HepG2 (cell line): Measurements from ENCODE around the gene ENPP7. TPM values are rescaled to one million over a fixed set of nuclear protein-coding genes. Genes with fewer than 3 reads are reported as not detected.

Source experiments
- SMYD3 ChIP-seq: sonication (generic); formaldehyde crosslinking; IDR thresholded peaks from 2 replicates; pipeline ENCODE4 v1.8.1; 2023; ENCODE audit warnings: mild to moderate bottlenecking, missing genetic modification reagents
- TBP ChIP-seq: sonication (generic); formaldehyde crosslinking; IDR thresholded peaks from 2 replicates; pipeline ENCODE4 v1.5.0; 2020; ENCODE audit warnings: missing genetic modification reagents
- TRIM22 ChIP-seq: fragments of 450-650 bp; IDR thresholded peaks from 2 replicates; pipeline ENCODE4 v1.6.1; 2017
- ZBTB40 ChIP-seq, 2 experiments: fragments of 450-650 bp in 1 of 2; sonication (generic) in 1 of 2; formaldehyde crosslinking in 1 of 2; IDR thresholded peaks; 2 replicates each; pipeline versions ENCODE4 v1.6.1 to v1.8.0; 2016 to 2022; ENCODE audit warnings: antibody characterized with exemption in 1 of 2, mild to moderate bottlenecking in 1 of 2, missing genetic modification reagents in 1 of 2
- ZNF547 ChIP-seq: sonication (generic); formaldehyde crosslinking; IDR thresholded peaks from 2 replicates; pipeline ENCODE4 v1.5.1; 2020; ENCODE audit warnings: mild to moderate bottlenecking, missing genetic modification reagents
- ZNF574 ChIP-seq: sonication (generic); formaldehyde crosslinking; IDR thresholded peaks from 2 replicates; pipeline ENCODE4 v1.4.0; 2020; ENCODE audit warnings: missing genetic modification reagents
- ZSCAN25 ChIP-seq: sonication (generic); formaldehyde crosslinking; IDR thresholded peaks from 2 replicates; pipeline ENCODE4 v1.8.0; 2022; ENCODE audit warnings: mild to moderate bottlenecking, missing genetic modification reagents
- polyA plus RNA-seq, 8 experiments: library from polyadenylated mRNA; depleted of rRNA in 3 of 8; stranded (reverse) in 7 of 8; unstranded in 1 of 8; fragments of >200 nt; fragmentation: Illumina TruSeq in 4 of 8; extraction: Trizol in 4 of 8; gene quantifications; 2 replicates each; pipeline versions ENCODE4 v1.2.1 to v1.2.3, GENCODE V29; 2011 to 2016; ENCODE audit warnings: low read depth in 4 of 8, missing spikeins in 1 of 8, mixed read lengths in 1 of 8; ENCODE audit not compliant: insufficient read depth in 1 of 8
- total RNA-seq, 5 experiments: library from RNA; depleted of rRNA; stranded (reverse); fragments of >200 nt; fragmentation: Illumina TruSeq; extraction: Trizol; gene quantifications; 2 replicates each; pipeline ENCODE4 v1.2.3, GENCODE V29; 2016; ENCODE audit warnings: low read depth in 1 of 5
- TF ChIP-seq, protein P1 (sequence below): sonication (generic); formaldehyde crosslinking; IDR thresholded peaks from 2 replicates; pipeline ENCODE4 v1.4.0; 2020; ENCODE audit warnings: missing genetic modification reagents

Gene ENPP7
- total and polyA plus RNA-seq, 2 of the 13 experiments (the other 11 are each of a cell fraction or from before 2014, with no cell fraction given): 1.1 to 2.2 TPM

- TF ChIP-seq, protein P1, sequence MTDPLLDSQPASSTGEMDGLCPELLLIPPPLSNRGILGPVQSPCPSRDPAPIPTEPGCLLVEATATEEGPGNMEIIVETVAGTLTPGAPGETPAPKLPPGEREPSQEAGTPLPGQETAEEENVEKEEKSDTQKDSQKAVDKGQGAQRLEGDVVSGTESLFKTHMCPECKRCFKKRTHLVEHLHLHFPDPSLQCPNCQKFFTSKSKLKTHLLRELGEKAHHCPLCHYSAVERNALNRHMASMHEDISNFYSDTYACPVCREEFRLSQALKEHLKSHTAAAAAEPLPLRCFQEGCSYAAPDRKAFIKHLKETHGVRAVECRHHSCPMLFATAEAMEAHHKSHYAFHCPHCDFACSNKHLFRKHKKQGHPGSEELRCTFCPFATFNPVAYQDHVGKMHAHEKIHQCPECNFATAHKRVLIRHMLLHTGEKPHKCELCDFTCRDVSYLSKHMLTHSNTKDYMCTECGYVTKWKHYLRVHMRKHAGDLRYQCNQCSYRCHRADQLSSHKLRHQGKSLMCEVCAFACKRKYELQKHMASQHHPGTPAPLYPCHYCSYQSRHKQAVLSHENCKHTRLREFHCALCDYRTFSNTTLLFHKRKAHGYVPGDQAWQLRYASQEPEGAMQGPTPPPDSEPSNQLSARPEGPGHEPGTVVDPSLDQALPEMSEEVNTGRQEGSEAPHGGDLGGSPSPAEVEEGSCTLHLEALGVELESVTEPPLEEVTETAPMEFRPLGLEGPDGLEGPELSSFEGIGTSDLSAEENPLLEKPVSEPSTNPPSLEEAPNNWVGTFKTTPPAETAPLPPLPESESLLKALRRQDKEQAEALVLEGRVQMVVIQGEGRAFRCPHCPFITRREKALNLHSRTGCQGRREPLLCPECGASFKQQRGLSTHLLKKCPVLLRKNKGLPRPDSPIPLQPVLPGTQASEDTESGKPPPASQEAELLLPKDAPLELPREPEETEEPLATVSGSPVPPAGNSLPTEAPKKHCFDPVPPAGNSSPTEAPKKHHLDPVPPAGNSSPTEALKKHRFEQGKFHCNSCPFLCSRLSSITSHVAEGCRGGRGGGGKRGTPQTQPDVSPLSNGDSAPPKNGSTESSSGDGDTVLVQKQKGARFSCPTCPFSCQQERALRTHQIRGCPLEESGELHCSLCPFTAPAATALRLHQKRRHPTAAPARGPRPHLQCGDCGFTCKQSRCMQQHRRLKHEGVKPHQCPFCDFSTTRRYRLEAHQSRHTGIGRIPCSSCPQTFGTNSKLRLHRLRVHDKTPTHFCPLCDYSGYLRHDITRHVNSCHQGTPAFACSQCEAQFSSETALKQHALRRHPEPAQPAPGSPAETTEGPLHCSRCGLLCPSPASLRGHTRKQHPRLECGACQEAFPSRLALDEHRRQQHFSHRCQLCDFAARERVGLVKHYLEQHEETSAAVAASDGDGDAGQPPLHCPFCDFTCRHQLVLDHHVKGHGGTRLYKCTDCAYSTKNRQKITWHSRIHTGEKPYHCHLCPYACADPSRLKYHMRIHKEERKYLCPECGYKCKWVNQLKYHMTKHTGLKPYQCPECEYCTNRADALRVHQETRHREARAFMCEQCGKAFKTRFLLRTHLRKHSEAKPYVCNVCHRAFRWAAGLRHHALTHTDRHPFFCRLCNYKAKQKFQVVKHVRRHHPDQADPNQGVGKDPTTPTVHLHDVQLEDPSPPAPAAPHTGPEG (CRISPR knock-in tag): peak; percentile 99
- no peak for TF ChIP-seq SMYD3 (CRISPR knock-in tag)
- peak; percentile 43; the same call in 1 of the 2 replicates for TF ChIP-seq ZNF574 (CRISPR knock-in tag)
- no peak for TF ChIP-seq TRIM22
- TF ChIP-seq TBP: no peak
- TF ChIP-seq ZBTB40 (IDR thresholded peaks at IDR 0.05): no peak
- TF ChIP-seq ZBTB40 (CRISPR knock-in tag; IDR thresholded peaks at IDR 0.05): no peak
- TF ChIP-seq ZNF547 (CRISPR knock-in tag): 0 out of 2 replicates have a peak, but pooled peaks have one; percentile 14
- no peak for TF ChIP-seq ZSCAN25
Measured at GRCh38 chr17:79777894-79778503, 47.3 kb downstream of the ENPP7 start, which contains the start of gene CBX2 (continued).
